ENCODE results near the gene FAM53B.

Gene FAM53B

DNA sequence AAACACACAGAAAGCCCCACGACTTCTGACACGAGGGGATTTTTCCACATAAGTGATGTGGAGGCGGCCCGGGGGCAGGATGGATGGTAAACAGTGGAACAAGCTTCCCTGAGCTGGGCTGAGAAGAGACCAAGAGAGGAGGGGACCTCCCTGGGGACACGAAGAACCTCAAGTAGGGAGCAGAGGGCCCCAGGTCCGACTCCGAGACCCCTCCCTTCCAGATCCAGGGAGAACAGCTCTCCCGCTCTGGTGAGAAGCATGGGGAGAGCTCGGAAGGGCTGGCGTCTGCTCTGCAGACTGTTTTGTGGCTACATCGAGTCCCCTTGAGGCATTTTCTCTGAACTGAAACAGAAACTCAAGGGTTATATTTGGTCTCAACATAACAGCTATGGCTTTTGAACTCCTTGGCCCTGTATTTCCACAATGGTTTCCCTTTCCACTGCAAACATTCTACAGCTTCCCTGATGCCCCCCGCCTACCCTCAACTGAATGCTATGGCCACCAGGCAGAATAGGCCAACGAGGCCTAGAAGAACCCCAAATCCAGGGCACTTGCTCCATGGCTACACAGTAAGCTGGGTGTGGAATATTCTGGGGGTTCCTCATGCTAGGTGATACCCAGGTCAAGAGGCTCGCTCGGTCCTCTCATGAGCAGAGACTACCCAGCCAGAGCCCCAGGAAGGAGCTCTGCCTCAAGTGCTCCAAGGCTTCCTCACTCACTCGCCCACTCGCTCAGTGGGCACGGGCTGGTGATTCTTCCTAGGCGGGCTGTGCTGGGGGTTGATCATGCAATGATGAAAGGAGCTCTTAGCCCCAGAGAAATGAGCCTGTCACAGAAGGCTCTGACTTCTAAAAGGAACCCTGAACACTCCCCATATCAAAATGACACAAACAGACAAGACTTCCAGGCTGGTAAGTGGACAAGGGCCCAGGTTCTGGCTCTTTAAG, 47.5 kb downstream of the FAM53B start:
- peak; percentile 34 for DNase-seq (ENCODE audit: low spot score)

DNA sequence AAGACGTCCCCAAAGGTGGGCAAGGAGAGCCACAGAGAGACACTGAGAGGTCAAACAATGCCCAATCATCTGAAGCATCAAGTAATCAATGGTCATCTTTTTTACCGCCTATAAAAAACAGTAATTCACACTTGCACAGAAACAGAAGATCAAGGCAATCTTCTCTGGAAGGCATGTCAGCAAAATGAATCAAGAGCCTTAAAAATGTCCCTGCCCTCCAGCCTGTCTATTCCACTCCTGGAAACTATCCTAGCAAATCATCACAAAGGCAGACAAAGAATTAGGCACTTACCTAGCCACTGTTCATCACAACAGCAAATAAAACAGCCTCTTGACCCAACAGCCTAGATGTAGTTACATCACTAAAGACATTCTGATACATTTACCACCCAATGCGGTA, 48.9 kb downstream of the FAM53B start:
- no peak for DNase-seq (ENCODE audit: low spot score)

DNA sequence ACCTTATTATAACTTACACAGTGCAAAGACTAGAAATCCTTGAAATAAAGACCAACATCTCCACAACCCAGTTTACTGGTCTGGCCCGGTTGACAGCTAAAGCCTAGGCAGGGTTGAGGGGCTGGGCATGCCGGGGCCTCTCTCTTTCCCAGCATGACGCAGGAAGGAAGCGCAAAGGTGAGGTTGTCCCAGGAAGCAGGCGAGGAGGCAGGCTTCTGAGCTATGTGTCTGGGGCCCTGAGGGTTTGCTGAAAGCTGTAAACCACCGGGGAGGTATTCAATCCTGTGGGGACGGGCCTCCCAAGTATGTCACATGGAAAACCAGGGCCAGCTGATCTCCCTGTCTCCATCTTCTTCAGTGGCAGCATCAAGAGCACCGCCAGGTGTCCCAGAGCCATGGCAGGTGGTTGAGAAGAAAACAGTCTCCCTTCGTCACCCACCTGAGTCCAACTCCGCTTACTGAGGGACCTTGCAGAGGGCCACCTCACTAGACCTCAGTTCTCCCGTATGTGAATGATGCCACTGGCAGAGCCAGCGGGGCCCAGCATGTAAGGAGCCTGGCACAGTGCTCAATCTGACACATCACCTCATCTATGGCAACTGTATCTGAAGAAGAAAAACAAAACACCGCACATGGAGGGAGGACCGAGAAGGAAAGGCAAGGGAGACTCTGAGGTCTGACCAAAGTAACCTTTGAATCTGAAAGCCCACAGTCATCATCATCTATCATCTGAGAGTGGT, 49.5 kb downstream of the FAM53B start:
- no peak for DNase-seq (ENCODE audit: low spot score)

DNA sequence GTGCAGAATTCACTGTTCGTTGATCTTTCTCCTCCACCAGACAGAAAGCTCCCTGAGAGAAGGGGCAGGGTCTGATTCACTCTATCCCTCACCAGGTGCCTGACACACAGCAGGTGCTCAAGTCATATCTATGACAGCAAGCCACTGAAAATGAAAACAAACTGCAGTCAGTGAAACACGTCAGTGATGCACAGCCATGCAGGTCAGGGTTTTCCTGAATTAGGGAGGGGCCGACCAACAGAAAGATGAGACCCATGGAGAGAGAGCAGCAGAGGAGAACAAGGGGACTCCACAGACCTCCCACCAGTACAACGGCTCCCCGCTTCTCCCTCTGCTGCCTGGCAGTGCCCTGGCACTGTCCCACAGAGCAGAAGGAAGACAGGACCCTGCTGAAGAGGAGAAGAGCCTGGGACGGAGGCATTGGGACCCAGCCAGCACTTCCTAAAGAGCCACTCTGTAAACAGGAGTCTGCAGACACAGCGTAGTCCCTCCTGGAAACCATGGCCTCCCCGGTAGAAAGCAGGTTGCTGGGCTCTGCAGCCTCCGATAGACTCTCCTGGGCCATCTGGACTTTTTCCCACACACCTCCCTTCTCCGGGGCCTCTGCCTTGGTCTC, 50.3 kb downstream of the FAM53B start:
- DNase-seq (ENCODE audit: low spot score) = peak; percentile 25

DNA sequence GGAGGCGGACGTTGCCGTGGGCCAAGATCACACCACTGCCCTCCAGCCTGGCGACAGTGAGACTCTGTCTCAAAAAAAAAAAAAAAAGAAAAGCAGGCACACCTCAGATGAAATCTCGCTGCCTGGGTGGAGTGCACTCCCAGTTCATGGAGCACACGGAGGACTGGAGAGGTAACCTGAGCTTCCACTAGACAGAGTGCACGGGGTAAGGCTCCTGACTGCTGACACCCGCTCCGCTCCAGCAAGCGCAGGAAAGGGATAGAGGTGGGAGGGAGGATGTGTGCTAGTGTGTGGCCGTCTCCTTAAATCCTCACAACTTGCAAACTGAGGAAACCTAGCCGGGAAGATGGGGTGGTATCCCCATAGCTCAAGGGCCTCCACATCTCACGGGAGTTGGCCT, 50.8 kb downstream of the FAM53B start:
- DNase-seq (ENCODE audit: low spot score) = no peak

DNA sequence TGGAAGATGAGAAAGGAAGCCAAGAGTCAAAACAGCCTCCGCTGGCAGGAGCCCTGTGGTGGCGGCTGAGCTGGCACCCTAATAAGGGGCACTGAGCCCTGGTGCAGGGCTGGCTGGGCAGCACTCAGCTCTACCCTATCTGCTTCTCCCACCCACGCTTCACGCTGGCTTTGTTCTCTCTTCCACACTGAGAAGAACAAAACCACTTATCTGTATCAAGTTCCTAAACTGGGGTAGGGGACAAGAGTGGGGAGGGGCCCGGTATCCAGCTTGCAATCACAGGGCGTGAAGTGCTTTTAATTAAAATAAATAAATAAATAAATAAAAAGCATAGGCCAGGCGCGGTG, 52.1 kb downstream of the FAM53B start:
- no peak for DNase-seq (ENCODE audit: low spot score)

DNA sequence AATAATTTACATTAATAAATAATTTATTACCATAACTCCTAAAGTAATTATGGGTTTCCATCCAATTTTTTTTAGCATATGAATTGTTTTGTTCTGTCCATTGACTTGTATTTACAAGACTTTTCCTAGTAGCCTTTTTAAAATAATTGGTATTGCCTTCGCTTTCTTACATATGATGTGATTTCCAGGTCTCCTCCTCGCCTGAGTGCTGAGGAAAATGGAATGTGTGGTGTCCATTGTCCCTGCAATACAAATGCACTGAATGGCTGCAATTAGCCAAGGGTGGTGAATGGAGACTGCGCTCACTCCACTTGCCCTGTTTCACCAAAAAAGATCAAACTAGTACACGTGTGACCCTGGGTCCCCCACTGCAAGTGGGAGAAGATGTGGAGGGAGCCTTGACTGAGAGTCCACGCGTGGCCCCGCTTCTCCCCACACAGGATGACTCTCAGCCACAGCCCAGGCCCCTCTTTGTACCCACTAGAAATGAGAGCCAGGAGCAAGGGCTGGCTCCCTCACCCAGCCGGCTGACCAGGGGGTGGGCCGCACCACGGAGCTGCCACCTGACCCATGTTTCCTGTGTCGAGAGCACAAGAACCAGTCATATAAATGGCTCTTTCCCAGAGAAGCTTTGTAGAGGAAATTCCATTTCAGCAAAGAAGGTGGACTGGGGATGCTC, 52.6 kb downstream of the FAM53B start:
- DNase-seq (ENCODE audit: low spot score) = no peak

DNA sequence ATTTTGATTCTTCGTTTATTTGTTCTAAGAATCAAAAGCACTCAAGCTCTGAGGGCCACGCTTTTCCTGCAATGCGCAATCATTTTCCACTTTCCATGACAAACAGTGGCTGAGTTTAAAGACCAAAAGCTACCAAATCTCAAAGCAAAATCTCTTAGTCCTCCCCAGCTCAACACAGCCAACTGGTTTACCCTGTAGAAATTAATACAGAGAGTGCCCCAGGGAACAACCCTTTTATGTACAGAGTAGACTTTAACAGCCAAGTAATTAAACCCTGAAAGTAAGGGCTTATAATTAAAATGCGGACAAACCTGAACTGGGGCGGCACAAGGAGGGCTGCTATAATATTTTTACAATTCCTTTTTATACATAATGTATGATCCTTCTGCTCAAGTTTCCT, 53.2 kb downstream of the FAM53B start:
- no peak for DNase-seq (ENCODE audit: low spot score)

DNA sequence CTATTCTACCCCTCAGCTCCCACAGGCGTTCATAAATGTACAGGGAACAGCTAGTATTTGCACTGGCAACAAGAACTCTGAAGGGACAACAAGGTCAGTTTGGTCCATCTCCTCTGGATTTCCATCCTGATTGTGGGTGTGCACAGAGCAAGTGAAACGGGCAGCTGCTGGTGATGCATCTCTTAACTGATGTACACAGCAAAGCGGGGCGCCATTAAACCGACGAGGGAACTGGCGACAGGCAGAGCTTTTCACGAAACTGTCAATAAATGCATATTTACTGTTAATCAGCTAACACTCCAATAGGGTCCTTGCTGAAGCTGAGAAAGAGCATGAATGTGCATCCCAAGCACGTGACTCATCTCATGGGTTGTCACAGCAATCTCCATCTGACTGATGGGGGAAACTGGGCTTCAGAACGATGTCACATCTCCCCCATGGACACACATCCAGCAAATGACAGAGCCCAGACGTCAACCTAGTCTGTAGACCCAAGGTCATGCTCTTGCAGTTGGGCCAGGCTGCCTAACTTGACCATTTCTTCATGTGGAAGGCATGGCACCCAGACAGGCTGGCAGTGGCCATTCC, 54.2 kb downstream of the FAM53B start:
- no peak for DNase-seq (ENCODE audit: low spot score)

DNA sequence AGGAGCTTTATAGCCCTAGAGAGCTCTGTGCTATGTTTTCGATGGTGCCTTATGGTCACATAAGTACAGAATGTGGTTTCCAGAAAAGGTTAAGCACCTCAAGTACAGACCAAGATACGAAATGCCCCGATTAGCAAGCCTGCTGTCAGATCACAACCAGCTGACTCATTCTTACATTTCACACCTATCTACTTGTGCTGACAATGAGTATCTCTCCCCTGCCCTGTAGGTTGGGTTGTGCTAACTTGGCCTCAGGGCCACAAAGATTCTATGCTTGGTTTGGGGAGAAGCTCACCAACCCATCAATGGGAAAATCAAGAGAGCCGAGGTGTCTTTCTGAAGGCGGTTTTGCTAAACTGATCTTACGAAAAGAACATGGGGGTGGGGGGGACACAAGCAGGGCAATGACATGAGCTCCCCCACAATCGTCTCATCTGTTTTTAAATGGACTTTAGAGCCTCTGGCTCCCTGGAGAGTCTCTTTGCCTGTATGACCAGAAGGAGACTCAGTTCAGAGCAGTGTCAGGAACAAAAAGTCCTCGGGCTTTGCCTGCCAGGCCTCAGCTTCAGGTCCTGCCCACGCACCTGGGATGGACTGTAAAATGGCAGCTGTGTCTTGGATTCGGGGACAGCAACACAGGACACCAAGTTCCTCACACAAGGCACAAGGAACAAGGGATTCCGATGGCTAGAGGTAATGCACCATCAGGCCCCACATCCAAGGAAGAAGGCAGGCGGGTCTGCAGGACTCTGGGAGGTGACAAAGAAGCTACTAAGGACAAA, 55.1 kb downstream of the FAM53B start:
- no peak for DNase-seq (ENCODE audit: low spot score)

DNA sequence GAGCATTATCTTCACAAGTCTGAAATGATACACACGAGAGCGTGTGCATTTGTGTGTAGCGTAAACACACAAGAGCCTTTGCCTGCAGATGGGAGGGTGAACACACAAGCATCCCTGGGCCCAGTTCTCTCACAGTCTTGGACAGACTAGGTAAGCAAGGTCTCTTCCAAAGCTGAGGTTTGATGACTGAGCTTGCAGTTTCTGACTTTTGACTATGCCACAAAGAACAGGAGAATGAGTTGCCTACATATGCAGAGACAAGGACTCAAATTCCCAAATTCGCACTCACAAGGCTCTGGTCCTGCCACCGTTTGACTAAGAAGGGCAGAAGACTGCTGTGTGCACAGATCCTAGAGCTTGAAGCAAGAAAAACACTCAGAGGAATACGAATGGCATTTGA, 55.8 kb downstream of the FAM53B start:
- no peak for DNase-seq (ENCODE audit: low spot score)

DNA sequence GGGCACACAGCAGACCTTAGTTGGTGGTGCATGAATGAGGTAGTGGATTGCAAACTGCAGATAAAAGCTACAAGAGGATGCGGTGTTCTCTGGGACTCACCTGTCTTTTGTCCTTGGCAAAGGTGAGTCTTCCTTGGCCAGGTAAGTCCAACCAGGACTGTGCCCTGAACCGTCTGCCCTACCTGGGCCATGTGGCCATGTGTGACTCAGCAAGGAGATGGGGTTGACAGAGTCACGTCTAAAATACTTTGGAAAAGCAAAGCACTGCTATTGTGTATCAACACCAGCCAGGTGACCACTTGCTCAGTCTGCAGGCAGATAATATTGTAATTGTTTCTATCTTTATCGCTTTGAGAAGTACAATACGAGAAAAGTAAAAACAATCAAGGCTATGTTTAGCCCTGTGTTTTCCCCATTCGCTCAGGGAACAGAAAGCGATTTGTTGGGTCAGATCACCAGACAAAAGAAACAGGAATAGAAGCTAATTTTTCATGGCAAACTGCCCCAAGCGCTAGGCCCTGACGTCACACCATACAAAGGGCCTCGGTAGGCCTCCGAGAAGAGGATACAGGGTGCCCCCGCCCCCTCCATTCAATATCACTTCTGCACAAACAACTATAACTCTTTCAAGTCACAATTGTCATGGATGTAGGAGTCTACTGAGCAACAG, 57.3 kb downstream of the FAM53B start:
- DNase-seq (ENCODE audit: low spot score) = no peak

DNA sequence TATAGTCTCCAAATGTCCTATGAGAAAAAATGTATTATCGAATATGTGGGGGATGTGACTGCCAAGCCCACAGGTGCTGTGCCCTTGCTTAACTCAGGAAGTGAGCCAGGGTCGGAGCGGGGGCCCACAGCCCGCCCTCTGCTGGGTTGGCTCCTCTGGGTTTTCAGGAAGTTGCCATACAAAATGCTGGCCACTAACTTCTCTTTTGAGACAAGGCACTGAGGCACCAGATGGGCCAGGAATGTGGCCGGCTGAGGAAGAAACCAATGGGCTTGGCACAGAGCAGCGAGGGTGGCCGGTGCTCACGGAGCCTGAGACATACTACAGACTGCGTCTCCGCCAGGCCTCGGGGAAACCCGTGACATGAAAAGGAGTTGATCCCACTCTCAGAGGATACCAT, 58.9 kb downstream of the FAM53B start:
- DNase-seq (ENCODE audit: low spot score) = peak; percentile 17

DNA sequence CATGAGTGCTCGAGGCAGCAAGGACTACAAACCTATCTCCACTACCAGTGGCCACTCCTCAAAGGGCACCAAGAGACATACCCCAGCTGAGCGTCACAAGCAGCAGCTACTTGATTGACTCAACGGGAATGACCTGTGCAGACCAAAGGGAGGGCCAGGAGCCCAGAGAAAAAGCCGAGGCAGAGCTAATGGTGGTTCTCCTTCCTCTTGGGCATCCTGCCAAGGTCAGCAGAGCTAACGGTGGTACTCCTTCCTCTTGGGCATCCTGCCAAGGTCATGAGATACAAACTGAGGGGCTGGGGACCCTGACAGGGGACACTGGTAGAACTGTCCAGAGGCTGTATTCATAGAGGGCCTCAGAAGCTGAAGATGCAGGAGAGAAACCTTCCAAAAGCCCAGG, 60.4 kb downstream of the FAM53B start:
- DNase-seq (ENCODE audit: low spot score) = peak; percentile 30

DNA sequence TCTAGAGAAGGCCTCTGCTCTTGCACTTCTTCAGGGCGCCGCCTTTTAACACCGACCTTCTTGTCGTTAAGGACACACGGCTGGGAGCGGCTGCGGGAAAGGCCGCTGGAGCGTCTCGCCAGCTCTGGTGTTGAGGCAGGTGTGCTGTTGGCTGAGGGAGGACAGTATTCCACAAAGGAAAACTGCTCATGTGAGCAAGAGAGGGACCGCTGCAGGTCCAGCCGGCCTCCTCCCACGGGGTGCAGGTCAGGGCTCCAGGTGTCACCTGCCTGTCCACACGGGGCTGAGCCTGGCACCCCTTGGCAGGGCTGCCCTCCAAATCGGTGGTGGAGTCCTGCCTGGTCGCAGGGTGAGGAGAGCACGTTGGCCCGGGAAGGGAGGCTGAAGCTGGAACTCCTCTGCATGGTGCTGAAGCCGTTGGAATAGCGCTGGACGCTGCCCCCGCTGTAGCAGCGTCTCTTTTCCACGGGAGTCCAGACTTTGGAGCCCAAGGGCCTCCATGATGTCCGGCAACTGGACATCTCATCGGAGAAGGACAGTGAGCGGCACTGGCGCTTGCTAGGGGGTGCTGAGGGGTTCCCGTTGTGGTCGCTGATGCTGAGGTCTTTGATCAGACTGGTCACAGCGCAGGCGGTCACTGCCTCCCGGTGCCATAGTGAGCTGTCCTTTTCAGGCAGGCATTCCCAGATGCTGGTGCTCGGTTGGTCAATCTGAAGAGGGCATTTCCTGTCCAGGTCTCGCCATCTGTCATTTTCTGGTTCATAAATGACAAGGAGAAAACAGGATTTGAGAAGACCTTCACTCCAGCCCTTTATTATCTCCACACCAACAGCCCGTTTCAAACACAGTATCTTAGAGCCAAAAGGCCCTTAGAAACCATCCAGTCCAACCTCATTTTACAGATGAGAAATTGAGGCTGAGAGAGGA, 62.3 kb downstream of the FAM53B start:
- DNase-seq (ENCODE audit: low spot score) = no peak

DNA sequence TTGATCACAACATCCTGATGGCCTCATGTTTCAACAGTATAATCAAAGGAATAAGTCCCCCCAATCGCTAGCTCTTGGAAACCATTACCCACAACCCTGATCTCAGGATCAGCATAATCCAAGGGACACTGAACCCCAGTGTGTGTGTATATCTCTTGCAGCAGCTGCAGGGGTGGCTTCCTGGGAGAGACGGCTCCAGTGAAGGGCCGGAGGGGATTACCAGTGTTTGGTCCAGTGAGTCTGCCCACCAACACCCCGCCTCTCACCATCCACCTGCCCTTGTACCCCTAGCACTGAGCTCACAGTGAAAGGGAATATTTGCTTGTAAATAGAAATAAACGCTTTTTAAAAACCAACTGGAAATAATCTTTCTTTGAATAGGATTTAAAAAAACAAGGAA, 63.1 kb downstream of the FAM53B start:
- DNase-seq (ENCODE audit: low spot score) = no peak

DNA sequence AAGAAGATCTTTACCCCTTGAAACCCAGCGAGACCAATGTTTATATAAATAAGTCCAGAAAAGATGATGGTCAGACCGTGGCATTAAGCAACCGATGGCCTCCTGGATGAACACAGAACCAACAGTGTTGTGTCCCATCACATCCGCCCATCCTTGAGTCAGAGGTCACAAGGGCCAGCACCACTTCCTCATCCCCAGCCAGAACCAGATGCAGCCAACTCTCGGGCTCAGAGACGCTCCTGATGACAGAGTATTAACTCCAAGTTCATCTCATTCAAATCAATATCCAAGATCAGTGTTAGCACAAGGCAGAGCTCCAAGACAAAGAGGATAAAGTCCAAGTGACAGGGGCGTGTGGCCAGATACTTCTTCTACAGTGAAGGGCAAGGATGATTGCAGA, 63.5 kb downstream of the FAM53B start:
- no peak for DNase-seq (ENCODE audit: low spot score)

DNA sequence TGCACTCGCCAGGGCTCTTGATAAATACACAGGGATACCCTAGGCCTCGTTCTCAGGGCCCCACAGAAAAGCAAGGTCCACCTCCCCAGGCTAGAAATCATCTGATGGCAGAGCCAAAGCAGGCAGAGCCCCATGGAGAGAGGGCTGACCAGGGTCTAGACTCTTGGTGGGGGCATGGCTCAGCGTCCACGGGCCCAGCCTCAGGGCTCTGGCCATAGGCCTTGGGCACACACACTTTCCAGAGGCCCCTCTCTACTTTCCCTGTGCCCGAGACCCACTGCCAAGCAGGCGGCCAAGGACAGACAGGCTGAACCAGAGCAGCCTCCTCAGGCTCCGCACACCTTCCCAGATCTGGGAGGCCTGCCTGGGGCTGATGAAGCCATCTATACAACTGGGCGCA, 64.8 kb downstream of the FAM53B start:
- DNase-seq (ENCODE audit: low spot score) = no peak

DNA sequence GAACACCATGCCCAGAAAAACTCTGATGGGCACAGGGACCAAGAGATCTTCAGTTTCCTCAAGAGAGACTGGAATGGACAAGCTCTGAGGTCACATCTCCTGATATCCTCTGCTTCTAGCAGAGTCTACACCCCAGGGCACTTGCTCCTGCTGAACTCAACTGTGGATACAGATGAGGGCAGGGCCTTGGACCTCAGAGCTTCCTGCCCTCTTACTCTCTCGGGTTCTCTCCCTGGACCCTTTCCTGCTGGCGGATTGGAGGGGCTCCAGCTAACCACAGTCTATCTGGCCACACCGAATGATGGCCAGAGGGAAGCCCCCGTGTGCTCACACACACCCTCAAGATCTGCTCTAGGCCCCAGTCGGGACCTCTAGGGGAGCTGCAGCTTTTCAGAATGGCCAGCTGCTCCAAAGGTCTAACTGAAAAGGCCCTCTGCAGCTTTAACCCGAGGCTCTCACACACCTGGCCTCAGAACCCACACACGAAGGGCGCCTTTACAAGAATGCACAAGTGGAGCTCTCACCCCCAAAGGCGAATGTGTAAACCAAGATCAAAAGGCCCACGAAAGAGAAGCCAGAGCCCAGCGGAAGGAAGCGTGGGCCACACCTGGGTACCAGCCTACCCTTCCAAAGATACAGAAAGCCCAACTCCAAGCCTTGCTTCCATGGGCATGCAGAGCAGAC, 65.5 kb downstream of the FAM53B start:
- no peak for DNase-seq (ENCODE audit: low spot score)

Data from NAMALWA (cell line).